HL-60 (cell line): ENCODE data around the gene MAEA.

Source experiments
- DNase-seq, 2 experiments: peaks; one replicate each; pipeline ENCODE4 v3.0.0-alpha.2; 2010 to 2020; ENCODE audit warnings: low read depth in 1 of 2, low spot score in 1 of 2
- H3K27ac ChIP-seq: fragments of 250-450 bp; sonication (Bioruptor Pico); replicated peaks from 2 replicates; pipeline ENCODE4 v1.5.1; 2020; ENCODE audit warnings: mild to moderate bottlenecking, moderate library complexity
- H3K27me3 ChIP-seq: fragments of 250-450 bp; sonication (Bioruptor Pico); 2 replicates; pipeline ENCODE4 v1.5.1; 2021; ENCODE audit warnings: mild to moderate bottlenecking, moderate library complexity; ENCODE audit not compliant: insufficient read depth, poor library complexity, severe bottlenecking
- H3K4me3 ChIP-seq: replicated peaks from 2 replicates; pipeline ENCODE4 v1.5.1; 2011; ENCODE audit warnings: mild to moderate bottlenecking, control low read depth, low read length; ENCODE audit not compliant: insufficient read depth
- GABPA ChIP-seq: IDR thresholded peaks from 2 replicates; pipeline ENCODE4 v1.6.1; 2012; ENCODE audit warnings: low read depth
- POLR2AphosphoS5 ChIP-seq: IDR thresholded peaks from 2 replicates; pipeline ENCODE4 v1.6.1; 2012; ENCODE audit warnings: low read depth
- REST ChIP-seq: IDR thresholded peaks from 2 replicates; pipeline ENCODE4 v1.6.1; 2012; ENCODE audit warnings: low read depth; ENCODE audit not compliant: insufficient replicate concordance
- SPI1 ChIP-seq: IDR thresholded peaks from 2 replicates; pipeline ENCODE4 v1.6.1; 2012; ENCODE audit warnings: low read depth, mild to moderate bottlenecking, borderline replicate concordance
- TF ChIP-seq, protein P1 (sequence below): IDR thresholded peaks from one replicate; pipeline ENCODE4 v1.5.1; 2011; ENCODE audit warnings: low read length, control low read depth, inconsistent platforms; ENCODE audit not compliant: insufficient read depth

MAEA gene

DNA sequence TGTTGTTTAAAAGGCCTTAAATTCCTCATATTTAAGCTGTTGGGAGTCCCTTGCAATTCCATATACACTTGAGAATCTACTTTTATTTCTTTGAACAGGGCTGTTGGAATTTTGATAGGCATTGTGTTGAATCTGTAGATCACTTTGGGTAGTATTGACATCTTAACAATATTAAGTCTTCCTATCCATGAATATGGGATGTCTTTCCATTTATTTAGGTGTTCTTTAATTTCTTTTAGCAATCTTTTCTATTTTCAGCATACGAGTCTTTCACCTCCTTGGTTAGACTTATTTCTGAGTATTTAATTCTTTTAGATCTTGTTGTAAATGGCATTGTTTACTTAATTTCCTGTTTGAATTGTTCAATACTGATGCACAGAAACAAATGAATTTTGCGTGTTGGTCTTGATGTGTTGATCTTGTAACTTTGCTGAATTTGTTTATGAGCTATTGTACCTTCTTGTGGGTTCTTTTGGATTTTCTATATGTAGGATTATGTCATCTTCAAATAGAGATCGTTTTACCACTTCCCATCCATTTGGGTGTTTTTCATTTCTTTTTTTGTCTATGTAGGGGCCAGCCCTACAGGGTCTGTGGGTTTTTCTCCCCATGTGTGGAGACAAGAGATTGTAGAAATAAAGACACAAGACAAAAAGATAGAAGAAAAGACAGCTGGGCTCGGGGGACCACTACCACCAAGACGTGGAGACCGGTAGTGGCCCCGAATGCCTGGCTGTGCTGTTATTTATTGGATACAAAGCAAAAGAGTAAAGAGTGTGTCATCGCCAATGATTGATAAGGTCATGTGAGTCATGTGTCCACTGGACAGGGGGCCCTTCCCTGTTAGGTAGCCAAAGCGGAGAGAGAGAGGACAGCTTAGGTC is 22.6 kb upstream of the MAEA start:
- Histone ChIP-seq H3K27me3 (no peaks in the 10 kb centered on the region), H3K27ac (no peak overlapping the region)
- TF ChIP-seq, protein P1, sequence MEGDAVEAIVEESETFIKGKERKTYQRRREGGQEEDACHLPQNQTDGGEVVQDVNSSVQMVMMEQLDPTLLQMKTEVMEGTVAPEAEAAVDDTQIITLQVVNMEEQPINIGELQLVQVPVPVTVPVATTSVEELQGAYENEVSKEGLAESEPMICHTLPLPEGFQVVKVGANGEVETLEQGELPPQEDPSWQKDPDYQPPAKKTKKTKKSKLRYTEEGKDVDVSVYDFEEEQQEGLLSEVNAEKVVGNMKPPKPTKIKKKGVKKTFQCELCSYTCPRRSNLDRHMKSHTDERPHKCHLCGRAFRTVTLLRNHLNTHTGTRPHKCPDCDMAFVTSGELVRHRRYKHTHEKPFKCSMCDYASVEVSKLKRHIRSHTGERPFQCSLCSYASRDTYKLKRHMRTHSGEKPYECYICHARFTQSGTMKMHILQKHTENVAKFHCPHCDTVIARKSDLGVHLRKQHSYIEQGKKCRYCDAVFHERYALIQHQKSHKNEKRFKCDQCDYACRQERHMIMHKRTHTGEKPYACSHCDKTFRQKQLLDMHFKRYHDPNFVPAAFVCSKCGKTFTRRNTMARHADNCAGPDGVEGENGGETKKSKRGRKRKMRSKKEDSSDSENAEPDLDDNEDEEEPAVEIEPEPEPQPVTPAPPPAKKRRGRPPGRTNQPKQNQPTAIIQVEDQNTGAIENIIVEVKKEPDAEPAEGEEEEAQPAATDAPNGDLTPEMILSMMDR, result no peak
- TF ChIP-seq REST (no peak), POLR2AphosphoS5 (no peak), SPI1 (no peak)

GRCh38 chr4:1269209-1269608 is 20.5 kb upstream of the MAEA start:
- DNase-seq, result no peak
- TF ChIP-seq SPI1, result no peak
- TF ChIP-seq REST, result no peak
- no peak for TF ChIP-seq GABPA
- TF ChIP-seq, protein P1, result no peak
- TF ChIP-seq POLR2AphosphoS5, result no peak
- Histone ChIP-seq H3K27ac (no peak overlapping the region), H3K4me3 (no peak overlapping the region), H3K27me3 (no peaks in the 10 kb centered on the region)

More for the DNA sequence above, 22.6 kb upstream of the MAEA start:
- H3K4me3 ChIP-seq, result no peak overlapping the region
- DNase-seq, result no peak

- TF ChIP-seq GABPA (no peak), SPI1 (no peak)
- H3K27me3 ChIP-seq, result no peaks in the 10 kb centered on the region
- no peak for DNase-seq
- H3K27ac ChIP-seq, result no peak overlapping the region
- H3K4me3 ChIP-seq, result no peak overlapping the region
Observed at GRCh38 chr4:1271686-1272085, 18.0 kb upstream of the MAEA start.

DNA sequence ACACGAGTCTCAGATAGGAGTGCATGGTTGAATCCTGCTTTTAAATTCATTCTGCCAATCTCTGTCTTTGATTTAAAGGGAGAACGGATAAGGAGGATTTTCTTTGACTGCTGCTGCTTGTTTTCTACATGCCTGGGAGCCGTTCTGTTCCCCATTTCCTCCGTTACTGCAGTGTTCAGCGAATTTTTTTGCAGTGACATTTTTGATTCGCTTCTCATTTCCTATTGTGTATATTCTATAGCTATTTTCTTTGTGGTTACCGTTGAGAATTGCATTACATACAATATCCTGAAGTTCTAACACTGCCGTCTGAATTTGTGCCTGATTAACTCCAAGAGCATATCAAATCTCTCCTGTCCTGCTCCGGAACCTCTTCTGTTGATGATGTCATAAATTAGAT is 14.8 kb upstream of the MAEA start:
- H3K4me3 ChIP-seq, result no peak overlapping the region
- H3K27ac ChIP-seq, result no peak overlapping the region
- no peak for TF ChIP-seq REST
- TF ChIP-seq POLR2AphosphoS5, result no peak
- TF ChIP-seq GABPA, result no peak
- no peak; the same call in 1 of the 2 replicates for TF ChIP-seq SPI1
- TF ChIP-seq, protein P1, result no peak
- H3K27me3 ChIP-seq, result no peaks in the 10 kb centered on the region
- no peak for DNase-seq
